Large intestine (tissue), 3 donors: ENCODE measurements around the gene NOTCH1. TPM values are rescaled to one million over a fixed set of nuclear protein-coding genes. Genes with fewer than 3 reads are reported as not detected.
A peak's percentile ranks its signal among the peaks of the same experiment; 100 is the strongest.

Experiments used
- DNase-seq, 2 donors: peaks; one replicate each; pipeline versions ENCODE4 v3.0.0 to v3.0.0-alpha.2; 2013
- H3K27ac ChIP-seq: one replicate; pipeline ENCODE4 v1.5.1; 2013; ENCODE audit warnings: low read length
- H3K27me3 ChIP-seq: 2 replicates; pipeline ENCODE4 v1.6.1; 2013; ENCODE audit warnings: low read length; ENCODE audit not compliant: control insufficient read depth, insufficient read depth
- H3K36me3 ChIP-seq: 2 replicates; pipeline ENCODE4 v1.6.1; 2013; ENCODE audit warnings: low read length; ENCODE audit not compliant: control insufficient read depth, insufficient read depth
- H3K4me1 ChIP-seq: one replicate; pipeline ENCODE4 v1.6.1; 2013; ENCODE audit warnings: low read length; ENCODE audit not compliant: control insufficient read depth, insufficient read depth
- H3K4me3 ChIP-seq: one replicate; pipeline ENCODE4 v1.5.1; 2013; ENCODE audit warnings: low read length
- H3K9me3 ChIP-seq: one replicate; pipeline ENCODE4 v1.6.1; 2013; ENCODE audit warnings: mild to moderate bottlenecking, low read depth, low read length, moderate library complexity; ENCODE audit not compliant: control insufficient read depth
- WGBS: methylation state at CpG from one replicate; pipeline ENCODE4 v1.1.5; 2013; ENCODE audit warnings: low lambda C conversion rate; ENCODE audit not compliant: insufficient coverage; 5-methylcytosine and 5-hydroxymethylcytosine counted together
- polyA plus RNA-seq: library from polyadenylated mRNA; unstranded; fragments of 120-200 nt; gene quantifications from one replicate; pipeline ENCODE4 v1.2.1, GENCODE V29; 2013

Gene NOTCH1
- polyA plus RNA-seq, 1 donor, result 13.4 TPM

DNA sequence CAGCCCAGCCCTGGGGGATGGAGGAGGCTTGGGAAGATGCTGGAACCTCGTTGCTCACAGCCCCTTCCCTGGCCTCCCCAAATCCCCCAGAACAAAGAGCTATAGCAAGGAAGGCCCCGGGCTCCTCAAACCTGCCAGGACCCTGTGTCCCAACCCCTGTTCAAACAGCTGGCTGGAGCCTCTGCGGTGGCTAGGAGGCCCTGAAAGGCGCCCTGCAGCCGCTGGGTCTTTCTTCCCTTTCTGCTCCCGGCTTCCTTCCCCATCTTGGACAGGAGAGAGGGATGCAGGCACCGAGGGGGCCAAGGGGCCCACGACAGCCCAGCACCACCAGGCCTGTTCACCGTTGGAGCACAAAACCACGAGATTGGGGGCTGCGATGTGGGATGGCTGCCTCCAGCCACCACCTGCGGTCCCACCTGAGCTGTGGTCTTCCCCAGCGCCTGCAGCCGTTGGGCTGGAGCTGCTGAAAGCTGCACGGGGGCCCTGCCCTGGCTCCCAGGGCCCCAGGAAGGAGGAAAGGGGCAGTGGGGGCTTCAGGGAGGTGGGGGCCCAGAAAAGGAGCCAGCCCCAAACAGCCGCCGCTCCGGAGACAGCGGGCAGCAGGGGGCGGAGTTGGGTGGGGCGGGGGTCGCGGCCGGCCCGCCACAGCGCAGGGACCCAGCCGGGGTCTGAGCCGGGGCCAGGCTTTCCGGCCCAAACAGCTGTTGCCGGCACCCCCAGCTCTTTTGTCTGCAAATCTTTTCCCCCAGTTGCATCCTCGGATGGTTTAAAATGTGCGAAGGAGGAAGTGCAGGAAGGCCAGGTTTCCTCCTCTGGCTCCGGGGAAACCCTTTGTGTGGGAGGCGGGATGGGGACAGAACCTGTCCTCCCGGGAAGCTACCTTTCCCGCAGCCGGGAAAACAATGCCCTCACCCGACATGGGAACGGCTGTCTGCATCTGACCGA lies 16.1 kb downstream of the NOTCH1 start:
- no peak overlapping the region for H3K4me3 ChIP-seq
- H3K9me3 ChIP-seq, result peaks cover 12% of the 10 kb centered on the region
- H3K4me1 ChIP-seq, result peaks cover 45% of the 10 kb centered on the region
- no peak overlapping the region for H3K27ac ChIP-seq
- no peaks in the 10 kb centered on the region for H3K27me3 ChIP-seq
- no CpG with 5 or more reads among the region's 40 CpGs for WGBS
- DNase-seq, result no peak
- peaks cover 4% of the 10 kb centered on the region for H3K36me3 ChIP-seq

GRCh38 chr9:136528716-136529341 lies 17.0 kb downstream of the NOTCH1 start:
- peaks cover 45% of the 10 kb centered on the region for H3K4me1 ChIP-seq
- no peak overlapping the region for H3K27ac ChIP-seq
- no peak for DNase-seq
- peaks cover 12% of the 10 kb centered on the region for H3K9me3 ChIP-seq
- no peaks in the 10 kb centered on the region for H3K36me3 ChIP-seq
- H3K4me3 ChIP-seq, result no peak overlapping the region
- no CpG with 5 or more reads among the region's 12 CpGs for WGBS
- H3K27me3 ChIP-seq, result no peaks in the 10 kb centered on the region

DNA sequence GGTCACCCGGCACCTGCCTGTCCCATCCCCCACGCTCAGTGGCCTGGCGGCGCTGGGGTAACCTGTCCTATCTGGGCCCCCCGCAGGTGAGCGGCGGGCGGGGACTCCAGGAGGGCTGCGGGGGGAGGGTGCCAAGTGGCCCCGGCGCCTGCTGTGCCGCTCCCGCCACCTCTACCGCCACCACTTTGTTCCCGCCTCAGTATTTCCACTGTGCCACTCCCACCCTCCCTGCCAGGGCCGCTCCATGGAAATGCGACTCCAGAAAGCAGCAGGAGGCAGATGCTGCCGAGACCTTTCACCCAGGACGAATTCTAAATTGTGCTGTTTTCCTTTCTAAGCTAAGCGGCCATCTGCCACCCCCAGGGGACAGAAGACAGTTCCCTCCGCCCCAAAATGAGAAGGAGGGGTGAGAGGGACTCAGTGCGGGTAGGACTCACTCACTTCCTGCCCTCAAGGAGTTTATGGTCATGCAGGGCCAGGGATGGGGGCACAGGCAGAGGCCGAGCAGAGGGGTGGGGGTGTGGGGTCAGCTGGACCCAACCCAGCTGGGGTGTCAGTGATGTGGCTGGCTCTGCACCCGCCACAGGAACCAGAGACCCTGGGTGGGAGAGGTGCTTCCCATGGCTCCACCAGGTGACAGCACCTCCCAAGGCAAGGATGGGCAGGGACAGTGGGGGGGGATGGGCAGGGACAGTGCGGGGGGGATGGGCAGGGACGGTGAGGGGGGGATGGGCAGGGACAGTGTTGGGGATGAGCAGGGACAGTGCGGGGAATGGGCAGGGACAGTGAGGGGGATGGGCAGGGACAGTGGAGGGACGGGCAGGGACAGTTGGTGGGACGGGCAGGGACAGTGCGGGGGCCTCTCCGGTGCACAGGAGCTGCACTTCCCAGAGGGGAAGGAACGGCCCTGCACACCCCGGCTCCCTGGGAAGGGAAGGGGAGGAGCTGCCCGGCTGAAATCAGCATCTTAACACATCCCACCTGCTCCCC lies 17.8 kb downstream of the NOTCH1 start:
- Histone ChIP-seq H3K4me1 (peaks cover 45% of the 10 kb centered on the region), H3K27me3 (no peaks in the 10 kb centered on the region), H3K9me3 (peaks cover 12% of the 10 kb centered on the region), H3K27ac (peak overlapping the region; percentile 92), H3K36me3 (peaks cover 5% of the 10 kb centered on the region), H3K4me3 (peak overlapping the region; percentile 40)
- no CpG with 5 or more reads among the region's 34 CpGs for WGBS
- peak in 1 of 2 donors; percentile 80 for DNase-seq

GRCh38 chr9:136527131-136527530 lies 18.7 kb downstream of the NOTCH1 start:
- DNase-seq, result no peak
- peaks cover 40% of the 10 kb centered on the region for H3K4me1 ChIP-seq

DNA sequence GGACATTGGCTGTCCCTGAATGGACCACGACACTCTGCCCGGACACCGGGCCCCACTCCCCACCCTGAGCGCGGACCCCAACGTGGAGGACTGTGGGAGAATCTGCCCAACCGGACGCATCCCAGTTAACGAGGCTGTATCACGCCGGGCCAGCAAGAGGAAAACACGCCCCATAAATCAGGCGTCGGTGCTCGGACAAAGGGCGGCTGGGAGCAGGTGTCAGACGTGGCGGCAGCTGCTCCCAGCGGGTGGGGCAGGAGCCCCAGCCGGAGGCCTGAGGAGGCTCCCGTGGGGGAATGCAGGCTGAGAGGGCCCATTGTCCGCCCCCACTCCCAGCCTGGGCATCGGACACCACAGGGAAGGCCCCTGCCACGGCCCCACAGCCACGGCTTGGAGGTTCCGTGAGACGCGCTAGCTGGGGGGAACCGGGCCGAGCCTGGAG lies 19.2 kb downstream of the NOTCH1 start:
- H3K4me1 ChIP-seq, result peaks cover 38% of the 10 kb centered on the region
- H3K9me3 ChIP-seq, result peaks cover 12% of the 10 kb centered on the region
- H3K4me3 ChIP-seq, result peak overlapping the region; percentile 40
- no peaks in the 10 kb centered on the region for H3K27me3 ChIP-seq
- peak; percentile 86 to 92 for DNase-seq
- no CpG with 5 or more reads among the region's 30 CpGs for WGBS
- peak overlapping the region; percentile 92 for H3K27ac ChIP-seq
- peaks cover 12% of the 10 kb centered on the region for H3K36me3 ChIP-seq

More at GRCh38 chr9:136527131-136527530, 18.7 kb downstream of the NOTCH1 start:
- H3K36me3 ChIP-seq, result peaks cover 12% of the 10 kb centered on the region
- peaks cover 12% of the 10 kb centered on the region for H3K9me3 ChIP-seq
- peak overlapping the region; percentile 40 for H3K4me3 ChIP-seq
- H3K27me3 ChIP-seq, result no peaks in the 10 kb centered on the region
- H3K27ac ChIP-seq, result peak overlapping the region; percentile 92
- no CpG with 5 or more reads among the region's 20 CpGs for WGBS

DNA sequence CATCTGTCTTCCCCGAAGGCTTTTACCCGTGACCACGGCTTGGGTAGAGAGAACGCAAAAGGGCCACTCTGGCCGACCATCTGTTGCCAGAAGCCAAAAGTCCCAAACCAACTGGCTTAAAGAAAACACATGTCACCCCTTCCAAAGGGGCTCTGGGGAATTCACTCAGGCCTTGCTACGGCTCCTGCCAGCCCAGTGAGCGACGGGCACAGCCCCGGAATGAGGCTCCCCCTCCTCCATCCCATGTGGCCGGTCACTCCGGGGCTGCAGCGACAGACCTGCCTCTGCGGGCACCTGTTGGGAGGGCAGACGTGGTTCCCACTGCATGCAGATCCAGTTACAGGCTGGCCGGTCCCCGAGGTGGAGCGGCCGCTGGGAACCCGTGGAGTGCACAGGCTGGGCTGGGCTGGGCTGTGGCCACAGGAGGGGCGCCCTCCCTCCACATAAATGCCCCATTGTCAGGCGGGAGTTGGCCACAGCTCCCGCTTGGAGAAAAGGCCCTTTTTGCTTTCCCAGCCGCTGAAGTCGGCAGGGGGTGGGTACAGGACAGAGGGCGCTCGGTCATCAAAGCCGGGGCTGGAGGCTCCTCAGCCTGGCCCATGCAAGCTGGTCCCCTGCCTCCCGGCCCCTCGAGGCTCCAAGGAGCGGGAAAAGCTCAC lies 19.9 kb downstream of the NOTCH1 start:
- peak in 1 of 2 donors; percentile 62 for DNase-seq
- H3K9me3 ChIP-seq, result peaks cover 12% of the 10 kb centered on the region
- no peaks in the 10 kb centered on the region for H3K27me3 ChIP-seq
- H3K36me3 ChIP-seq, result peaks cover 12% of the 10 kb centered on the region
- H3K4me1 ChIP-seq, result peaks cover 45% of the 10 kb centered on the region
- WGBS, result no CpG with 5 or more reads among the region's 30 CpGs
- peak overlapping the region; percentile 92 for H3K27ac ChIP-seq
- no peak overlapping the region for H3K4me3 ChIP-seq

GRCh38 chr9:136525207-136525606 lies 20.6 kb downstream of the NOTCH1 start:
- H3K27ac ChIP-seq, result no peak overlapping the region

DNA sequence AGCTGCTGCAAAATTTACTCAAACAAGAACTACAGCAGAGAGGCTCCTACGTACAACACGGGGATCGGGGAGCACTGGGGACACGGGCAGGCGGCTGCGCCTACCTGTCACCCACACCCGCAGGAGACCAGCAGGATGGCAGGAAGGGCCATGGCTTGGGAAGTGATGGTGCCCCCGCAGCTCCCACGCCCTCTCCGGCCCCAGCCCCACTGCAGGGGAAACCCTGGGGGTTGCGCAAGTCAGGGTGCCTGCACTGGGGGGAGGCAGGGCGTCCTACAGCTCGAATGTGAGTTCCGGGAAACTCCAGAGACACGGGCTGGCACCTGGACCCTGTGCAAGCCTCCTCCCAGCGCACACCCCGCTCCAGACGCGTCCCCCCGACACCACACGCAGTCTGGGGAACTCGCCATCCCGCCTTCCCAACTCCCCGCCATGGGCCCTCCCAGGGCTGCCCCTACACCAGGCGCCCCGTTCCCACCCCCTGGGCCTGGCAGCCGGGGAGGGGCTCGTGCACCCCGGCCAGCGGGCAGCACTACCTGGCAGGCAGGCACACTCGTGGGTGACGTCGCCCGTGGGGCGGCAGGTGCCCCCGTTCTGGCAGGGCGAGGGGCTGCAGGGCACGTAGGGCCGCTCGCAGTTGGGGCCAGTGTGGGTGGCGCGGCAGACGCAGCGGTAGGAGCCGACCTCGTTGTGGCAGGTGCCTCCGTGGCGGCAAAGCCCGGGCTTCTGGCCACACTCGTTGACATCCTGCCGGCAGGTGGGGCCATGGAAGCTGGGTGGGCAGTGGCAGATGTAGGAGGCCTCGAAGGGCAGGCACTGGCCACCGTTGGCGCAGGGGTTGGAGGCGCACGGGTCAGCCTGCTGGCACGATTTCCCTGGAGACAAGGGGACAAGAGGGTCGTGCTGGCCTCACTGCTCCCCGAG lies 23.3 kb downstream of the NOTCH1 start:
- H3K9me3 ChIP-seq, result peaks cover 12% of the 10 kb centered on the region
- H3K4me3 ChIP-seq, result no peak overlapping the region
- no CpG with 5 or more reads among the region's 59 CpGs for WGBS
- no peak for DNase-seq
- H3K27me3 ChIP-seq, result no peaks in the 10 kb centered on the region
- H3K36me3 ChIP-seq, result peaks cover 30% of the 10 kb centered on the region
- peaks cover 58% of the 10 kb centered on the region for H3K4me1 ChIP-seq
- H3K27ac ChIP-seq, result no peak overlapping the region

More at GRCh38 chr9:136525207-136525606, 20.6 kb downstream of the NOTCH1 start:
- peaks cover 12% of the 10 kb centered on the region for H3K36me3 ChIP-seq
- H3K9me3 ChIP-seq, result peaks cover 12% of the 10 kb centered on the region
- peaks cover 52% of the 10 kb centered on the region for H3K4me1 ChIP-seq
- H3K27me3 ChIP-seq, result no peaks in the 10 kb centered on the region
- no peak overlapping the region for H3K4me3 ChIP-seq
- no peak for DNase-seq
- WGBS, result no CpG with 5 or more reads among the region's 21 CpGs

- DNase-seq, result peak in 1 of 2 donors; percentile 68
- Histone ChIP-seq H3K36me3 (peaks cover 34% of the 10 kb centered on the region), H3K9me3 (peaks cover 4% of the 10 kb centered on the region), H3K4me3 (no peak overlapping the region), H3K4me1 (peaks cover 47% of the 10 kb centered on the region), H3K27ac (no peak overlapping the region), H3K27me3 (no peaks in the 10 kb centered on the region)
- WGBS, result no CpG with 5 or more reads among the region's 10 CpGs
These were observed 24.3 kb downstream of the NOTCH1 start for GRCh38 chr9:136521537-136521936.
